Neuronal stem cell (in vitro differentiated cells): ENCODE data around the gene CAPZB.
A peak's percentile ranks its signal among the peaks of the same experiment; 100 is the strongest.

Experiments
- DNase-seq: peaks from one replicate; pipeline ENCODE4 v3.0.0-alpha.2; 2013; ENCODE audit warnings: low spot score
- H2AFZ ChIP-seq: one replicate; pipeline ENCODE4 v1.6.1; 2013; ENCODE audit warnings: mild to moderate bottlenecking, low read length, inconsistent platforms
- H2AK5ac ChIP-seq: 2 replicates; pipeline ENCODE4 v1.6.1; 2013; ENCODE audit warnings: low read depth, mild to moderate bottlenecking, inconsistent platforms, low read length, moderate library complexity, mixed read lengths
- H2BK120ac ChIP-seq: 2 replicates; pipeline ENCODE4 v1.6.1; 2013; ENCODE audit warnings: low read depth, mild to moderate bottlenecking, inconsistent platforms, low read length, moderate library complexity, mixed read lengths
- H2BK12ac ChIP-seq: one replicate; pipeline ENCODE4 v1.6.1; 2013; ENCODE audit warnings: low read length, inconsistent platforms
- H2BK15ac ChIP-seq: 2 replicates; pipeline ENCODE4 v1.6.1; 2013; ENCODE audit warnings: mild to moderate bottlenecking, low read length, inconsistent platforms, mixed read lengths
- H2BK5ac ChIP-seq: one replicate; pipeline ENCODE4 v1.6.1; 2013; ENCODE audit warnings: inconsistent platforms, mild to moderate bottlenecking, low read length, moderate library complexity
- H3K14ac ChIP-seq: one replicate; pipeline ENCODE4 v1.6.1; 2013; ENCODE audit warnings: low read length, inconsistent platforms
- H3K18ac ChIP-seq: 2 replicates; pipeline ENCODE4 v1.6.1; 2013; ENCODE audit warnings: low read length, inconsistent platforms
- H3K23ac ChIP-seq: 2 replicates; pipeline ENCODE4 v1.6.1; 2013; ENCODE audit warnings: low read depth, mild to moderate bottlenecking, mixed read lengths, low read length, inconsistent platforms; ENCODE audit not compliant: poor library complexity
- H3K27ac ChIP-seq: replicated peaks from 3 replicates; pipeline ENCODE4 v1.5.1; 2013; ENCODE audit warnings: low read length, inconsistent platforms
- H3K27me3 ChIP-seq, 3 experiments: 2 replicates each; pipeline ENCODE4 v1.6.1; 2013; ENCODE audit warnings: low read length in 3 of 3, mild to moderate bottlenecking in 2 of 3, inconsistent platforms in 1 of 3, low read depth in 1 of 3, mixed read lengths in 1 of 3, moderate library complexity in 1 of 3; ENCODE audit not compliant: control insufficient read depth in 3 of 3, insufficient read depth in 3 of 3
- H3K36me3 ChIP-seq, 2 donors: replicated peaks in 1 of 2; 2 replicates each; pipeline ENCODE4 v1.6.1; 2013; ENCODE audit warnings: low read length in 2 of 2; ENCODE audit not compliant: control insufficient read depth in 2 of 2, insufficient read depth in 2 of 2
- H3K4ac ChIP-seq: 2 replicates; pipeline ENCODE4 v1.6.1; 2013; ENCODE audit warnings: inconsistent platforms, mild to moderate bottlenecking, low read length, moderate library complexity
- H3K4me1 ChIP-seq, 2 donors: 1 replicate in 1 of 2; 2 replicates in 1 of 2; pipeline ENCODE4 v1.6.1; 2013; ENCODE audit warnings: low read length in 2 of 2, low read depth in 1 of 2; ENCODE audit not compliant: control insufficient read depth in 2 of 2, insufficient read depth in 1 of 2
- H3K4me2 ChIP-seq: one replicate; pipeline ENCODE4 v1.6.1; 2013; ENCODE audit warnings: mild to moderate bottlenecking, low read length, inconsistent platforms; ENCODE audit not compliant: insufficient read depth, poor library complexity, severe bottlenecking
- H3K4me3 ChIP-seq, 2 donors: 2 replicates each; pipeline ENCODE4 v1.5.1; 2013; ENCODE audit warnings: low read length in 2 of 2, mild to moderate bottlenecking in 2 of 2, inconsistent platforms in 1 of 2, moderate library complexity in 1 of 2
- H3K79me1 ChIP-seq: one replicate; pipeline ENCODE4 v1.6.1; 2013; ENCODE audit warnings: low read depth, mild to moderate bottlenecking, inconsistent platforms, low read length, moderate library complexity
- H3K9ac ChIP-seq: one replicate; pipeline ENCODE4 v1.6.1; 2013; ENCODE audit warnings: mild to moderate bottlenecking, low read depth, low read length, inconsistent platforms; ENCODE audit not compliant: poor library complexity
- H3K9me3 ChIP-seq, 2 donors: replicated peaks in 1 of 2; 2 replicates each; pipeline versions ENCODE3 to v1.6.1; 2013; ENCODE audit warnings: low read length in 2 of 2, mild to moderate bottlenecking in 2 of 2, inconsistent platforms in 1 of 2, low read depth in 1 of 2, mixed read lengths in 1 of 2, moderate library complexity in 1 of 2; ENCODE audit not compliant: control insufficient read depth in 2 of 2, insufficient read depth in 1 of 2
- H4K8ac ChIP-seq: one replicate; pipeline ENCODE4 v1.6.1; 2013; ENCODE audit warnings: low read depth, mild to moderate bottlenecking, inconsistent platforms, low read length, moderate library complexity
- H4K91ac ChIP-seq: one replicate; pipeline ENCODE4 v1.6.1; 2013; ENCODE audit warnings: low read length, low read depth, mild to moderate bottlenecking, inconsistent platforms; ENCODE audit not compliant: poor library complexity
- WGBS, 2 donors: extraction: QIAGEN DNeasy Blood & Tissue Kit; methylation state at CpG; one replicate each; pipeline ENCODE4 v1.1.7; 2013; ENCODE audit warnings: missing lambda C conversion rate in 2 of 2, mixed read lengths in 1 of 2; ENCODE audit not compliant: insufficient read length in 2 of 2, insufficient replicate concordance in 1 of 2; ENCODE audit errors: extremely low coverage in 2 of 2; 5-methylcytosine and 5-hydroxymethylcytosine counted together

The CAPZB gene

DNA sequence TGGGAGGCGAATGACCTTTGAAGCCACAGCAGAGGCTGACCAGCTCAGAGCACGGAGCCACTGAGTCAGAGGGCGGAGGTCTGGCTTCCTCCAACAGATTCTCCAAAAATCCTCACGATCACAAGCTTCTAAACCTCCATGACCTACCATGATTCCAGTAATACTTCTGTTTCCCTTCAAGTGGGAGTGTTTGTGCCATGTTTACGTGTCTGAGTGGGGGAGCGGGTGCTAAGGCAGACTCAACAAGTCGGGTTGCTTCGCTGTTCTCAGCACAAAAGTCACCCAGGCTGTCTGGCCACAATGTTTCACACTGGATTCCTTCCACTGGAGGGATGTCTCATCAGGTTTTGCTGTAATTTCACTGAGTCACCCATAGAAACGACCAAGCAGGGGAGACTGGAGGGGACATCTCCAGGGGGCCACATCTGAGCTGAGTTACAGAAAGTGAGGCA, 87.0 kb downstream of the CAPZB start:
- Histone ChIP-seq H4K91ac (no peak overlapping the region), H3K4me3 (no peak overlapping the region), H3K27ac (no peak overlapping the region), H4K8ac (no peak overlapping the region), H3K4me1 (peaks cover 14 to 41% of the 10 kb centered on the region in 2 donors), H2BK15ac (no peak overlapping the region), H3K4me2 (no peak overlapping the region), H2BK5ac (no peak overlapping the region), H3K14ac (no peak overlapping the region), H3K9ac (no peak overlapping the region), H3K79me1 (peaks cover 7% of the 10 kb centered on the region), H3K4ac (no peak overlapping the region), H3K36me3 (peaks cover 2 to 18% of the 10 kb centered on the region in 2 donors), H3K9me3 (no peaks in the 10 kb centered on the region), H2BK120ac (peak overlapping the region; percentile 4), H3K23ac (no peak overlapping the region), H2AFZ (no peak overlapping the region), H3K18ac (peak overlapping the region; percentile 63), H2BK12ac (no peak overlapping the region), H3K27me3 (no peaks in the 10 kb centered on the region), H2AK5ac (no peak overlapping the region)
- WGBS, 2 donors: no CpG with 5 or more reads among the region's 9 CpGs
- DNase-seq: no peak

DNA sequence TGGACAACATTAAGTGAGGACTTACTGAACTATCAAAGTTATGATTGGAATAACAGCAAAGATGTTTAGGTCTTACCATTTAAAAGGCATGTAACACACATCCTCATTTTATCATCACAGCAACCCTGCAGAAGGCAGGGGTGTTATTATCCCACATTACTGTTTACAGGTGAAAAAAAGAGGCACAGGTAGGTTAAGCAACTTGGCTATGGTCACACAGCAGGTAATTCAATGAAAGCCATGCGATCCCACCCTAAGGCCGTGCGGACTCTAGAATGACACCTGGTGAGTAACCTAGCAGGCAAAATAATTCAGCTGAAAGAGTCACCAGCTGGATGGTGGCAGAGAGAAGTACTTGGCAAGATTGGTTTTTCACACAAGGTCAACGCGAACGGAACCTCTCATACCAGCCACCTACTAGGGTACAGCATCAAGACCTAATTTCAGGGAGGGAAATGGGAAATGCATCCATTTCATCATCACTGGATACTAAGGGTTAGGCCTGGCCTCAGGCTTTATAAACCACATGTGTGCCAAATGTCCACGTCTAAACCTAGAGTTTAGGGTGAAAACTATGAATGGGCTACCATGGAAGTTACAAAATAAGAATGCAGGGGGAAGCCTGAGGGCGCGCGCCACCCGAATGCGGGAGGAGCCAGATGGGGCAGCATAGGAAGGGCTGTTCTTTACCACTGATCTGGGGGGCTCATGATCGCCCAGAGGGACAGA, 88.0 kb downstream of the CAPZB start:
- Histone ChIP-seq H3K23ac (no peak overlapping the region), H3K4me1 (peaks cover 10 to 35% of the 10 kb centered on the region in 2 donors), H3K9ac (no peak overlapping the region), H3K9me3 (no peaks in the 10 kb centered on the region), H3K27ac (no peak overlapping the region), H2AFZ (no peak overlapping the region), H2BK12ac (no peak overlapping the region), H2BK5ac (no peak overlapping the region), H2AK5ac (no peak overlapping the region), H3K18ac (no peak overlapping the region), H2BK120ac (no peak overlapping the region), H2BK15ac (no peak overlapping the region), H3K36me3 (peaks cover 2 to 15% of the 10 kb centered on the region in 2 donors), H3K4ac (no peak overlapping the region), H3K14ac (no peak overlapping the region), H3K4me3 (no peak overlapping the region), H4K91ac (no peak overlapping the region), H3K27me3 (no peaks in the 10 kb centered on the region), H3K79me1 (peaks cover 5% of the 10 kb centered on the region), H3K4me2 (no peak overlapping the region), H4K8ac (no peak overlapping the region)
- no CpG with 5 or more reads among the region's 13 CpGs for WGBS, 2 donors
- DNase-seq: no peak

GRCh38 chr1:19396280-19396679, 89.1 kb downstream of the CAPZB start:
- Histone ChIP-seq H3K14ac (no peak overlapping the region), H3K79me1 (peaks cover 7% of the 10 kb centered on the region), H3K36me3 (peaks cover 2 to 15% of the 10 kb centered on the region in 2 donors), H3K4me2 (no peak overlapping the region), H2BK120ac (peak overlapping the region; percentile 43), H4K91ac (peak overlapping the region; percentile 47), H3K9me3 (no peaks in the 10 kb centered on the region), H3K4me3 (peak overlapping the region in 1 of 2 donors; percentile 57), H3K27ac (peak overlapping the region; percentile 90), H2BK12ac (peak overlapping the region; percentile 67), H2BK5ac (peak overlapping the region; percentile 63), H3K9ac (no peak overlapping the region), H4K8ac (no peak overlapping the region), H2AFZ (no peak overlapping the region), H3K18ac (peak overlapping the region; percentile 86), H3K4me1 (peaks cover 10 to 24% of the 10 kb centered on the region in 2 donors), H3K4ac (peak overlapping the region; percentile 10), H2BK15ac (peak overlapping the region; percentile 13), H3K23ac (no peak overlapping the region), H2AK5ac (peak overlapping the region; percentile 68), H3K27me3 (no peaks in the 10 kb centered on the region)
- no CpG with 5 or more reads among the region's 13 CpGs for WGBS, 2 donors
- DNase-seq: no peak

DNA sequence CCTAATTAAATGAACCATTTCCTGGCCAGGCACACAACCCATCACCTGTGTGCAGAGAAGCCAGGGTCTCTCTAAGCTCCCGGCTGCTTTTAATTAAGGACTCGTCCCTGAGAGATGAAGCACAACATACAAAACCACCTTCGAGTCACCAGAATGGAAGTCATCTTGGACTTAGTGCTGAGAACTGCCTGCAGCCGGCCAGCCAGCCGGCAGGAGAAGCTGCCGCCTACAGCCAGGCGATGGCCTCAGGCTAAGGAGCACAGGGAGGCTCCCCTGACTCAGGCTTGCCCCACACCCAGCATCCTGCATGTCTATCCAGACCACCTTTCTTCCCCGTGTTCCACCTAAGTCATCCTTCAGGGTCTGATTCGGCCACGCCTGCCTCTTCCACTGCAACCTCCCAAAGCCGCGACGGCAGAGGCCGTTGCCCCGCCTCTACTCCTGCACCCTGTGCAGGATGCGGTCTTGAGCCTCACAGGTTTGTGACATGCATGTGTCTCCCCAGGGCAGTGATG, 89.6 kb downstream of the CAPZB start:
- Histone ChIP-seq H3K27me3 (no peaks in the 10 kb centered on the region), H4K91ac (peak overlapping the region; percentile 47), H3K4me1 (peaks cover 10 to 21% of the 10 kb centered on the region in 2 donors), H3K4ac (peak overlapping the region; percentile 10), H2BK15ac (peak overlapping the region; percentile 13), H3K79me1 (peaks cover 7% of the 10 kb centered on the region), H2BK120ac (peak overlapping the region; percentile 43), H3K9me3 (no peaks in the 10 kb centered on the region), H2BK5ac (peak overlapping the region; percentile 63), H3K36me3 (peaks cover 2 to 15% of the 10 kb centered on the region in 2 donors), H3K9ac (no peak overlapping the region), H3K14ac (peak overlapping the region; percentile 64), H3K18ac (peak overlapping the region; percentile 86), H2BK12ac (peak overlapping the region; percentile 67), H2AFZ (no peak overlapping the region), H3K4me3 (peak overlapping the region in 1 of 2 donors; percentile 57), H4K8ac (no peak overlapping the region), H2AK5ac (peak overlapping the region; percentile 68), H3K23ac (no peak overlapping the region), H3K27ac (peak overlapping the region; percentile 90), H3K4me2 (no peak overlapping the region)
- no CpG with 5 or more reads among the region's 16 CpGs for WGBS, 2 donors
- no peak for DNase-seq
